Islet of Langerhans (tissue), 1 donor: ENCODE results near the gene HOXC5.
"Not testable (repeated sequence)": the region's sequence is repeated elsewhere in the genome, so short reads cannot be mapped to it uniquely, and the experiment has no call there.

Experiments used
- FAIRE-seq: peaks from one replicate; lab custom pipeline; 2011; peaks lifted over from hg19 to GRCh38; lab: Jason Lieb, UNC

Gene HOXC5

DNA sequence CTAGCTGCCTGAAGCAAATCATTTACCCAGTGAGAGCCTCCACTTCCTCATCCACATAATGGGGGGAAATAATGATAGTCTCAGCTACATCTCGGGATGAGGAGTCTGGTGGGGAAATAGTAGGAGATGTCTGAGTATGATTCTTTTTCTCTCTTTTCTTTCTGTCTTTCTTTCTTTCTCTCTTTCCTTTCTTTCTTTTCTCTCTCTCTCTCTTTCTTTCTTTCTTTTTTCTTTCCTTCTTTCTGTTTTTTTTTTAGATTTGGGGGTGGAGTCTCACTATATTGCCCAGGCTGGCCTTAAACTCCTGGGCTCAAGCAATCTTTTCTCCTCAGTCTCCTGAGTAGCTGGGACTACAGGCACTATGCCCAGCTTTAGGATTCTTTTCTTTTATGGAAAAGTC lies 33.6 kb downstream of the HOXC5 start:
- no peak for FAIRE-seq

- no peak for FAIRE-seq
Measured at GRCh38 chr12:54068418-54069070, 35.7 kb downstream of the HOXC5 start.

- FAIRE-seq, result no peak
Measured at GRCh38 chr12:54071942-54072341, 39.1 kb downstream of the HOXC5 start.

DNA sequence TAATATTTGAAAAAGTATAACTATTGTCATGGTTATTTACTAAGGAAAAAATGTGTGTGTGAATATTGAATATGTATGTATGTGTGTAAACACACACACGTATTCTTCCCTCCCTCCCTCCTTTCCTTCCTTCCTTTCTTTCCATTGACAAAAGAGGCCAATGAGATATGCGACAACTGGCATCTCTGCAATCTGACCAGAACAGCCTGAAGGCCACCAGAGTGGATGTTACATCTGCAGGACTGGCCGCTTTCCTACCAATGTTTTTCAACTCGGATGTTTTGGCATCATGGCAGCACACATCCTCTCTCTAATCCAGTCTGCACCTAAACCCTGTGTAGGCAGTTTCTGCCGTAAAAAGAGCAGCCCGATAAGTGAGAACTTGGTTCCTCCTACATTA lies 41.5 kb downstream of the HOXC5 start:
- no peak for FAIRE-seq

DNA sequence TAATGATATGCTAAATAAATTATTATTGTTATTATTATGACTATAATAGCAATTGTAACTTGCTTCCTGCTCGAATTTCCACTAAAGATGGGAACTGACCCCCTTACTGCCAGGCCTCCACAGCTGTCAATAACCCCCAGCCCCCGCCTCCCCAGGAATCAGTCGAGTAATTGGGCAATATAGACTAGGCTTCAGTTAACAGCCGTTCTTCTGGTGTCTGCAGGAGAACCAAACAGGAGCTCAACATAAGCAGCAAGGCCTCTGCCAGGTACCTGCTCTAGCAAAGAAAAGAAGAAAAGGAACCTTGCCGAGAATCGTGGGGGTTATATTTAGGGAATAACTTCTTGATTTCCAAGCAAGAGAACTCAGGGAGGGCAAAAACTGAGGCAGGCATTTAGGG lies 42.6 kb downstream of the HOXC5 start:
- no peak for FAIRE-seq

DNA sequence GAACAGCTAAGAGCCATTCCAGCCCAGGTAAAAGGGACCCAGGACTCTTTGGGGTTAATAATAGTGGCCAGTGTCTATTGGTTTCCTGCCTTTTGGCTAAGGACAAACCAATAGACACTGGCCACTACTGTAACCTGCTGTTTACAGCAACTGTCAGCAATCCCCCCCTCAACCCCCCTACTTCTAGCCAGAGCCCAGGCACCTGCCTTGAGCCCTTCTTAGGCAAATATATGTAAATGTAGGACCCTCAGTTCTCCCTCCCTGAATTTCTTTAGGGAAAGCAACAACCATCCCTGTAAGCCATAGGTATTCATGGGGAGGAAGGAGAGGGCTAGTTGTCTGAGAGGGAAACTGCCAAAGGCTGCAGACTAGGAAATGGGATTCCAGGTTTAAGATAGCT lies 43.1 kb downstream of the HOXC5 start:
- no peak for FAIRE-seq

GRCh38 chr12:54077843-54078242 lies 45.0 kb downstream of the HOXC5 start:
- FAIRE-seq, result not testable (repeated sequence)

- FAIRE-seq, result not testable (repeated sequence)
Measured at GRCh38 chr12:54079115-54079514, 46.3 kb downstream of the HOXC5 start.

- not testable (repeated sequence) for FAIRE-seq
Measured at GRCh38 chr12:54080008-54080924, 47.4 kb downstream of the HOXC5 start.

GRCh38 chr12:54081053-54081514 lies 48.2 kb downstream of the HOXC5 start:
- not testable (repeated sequence) for FAIRE-seq

DNA sequence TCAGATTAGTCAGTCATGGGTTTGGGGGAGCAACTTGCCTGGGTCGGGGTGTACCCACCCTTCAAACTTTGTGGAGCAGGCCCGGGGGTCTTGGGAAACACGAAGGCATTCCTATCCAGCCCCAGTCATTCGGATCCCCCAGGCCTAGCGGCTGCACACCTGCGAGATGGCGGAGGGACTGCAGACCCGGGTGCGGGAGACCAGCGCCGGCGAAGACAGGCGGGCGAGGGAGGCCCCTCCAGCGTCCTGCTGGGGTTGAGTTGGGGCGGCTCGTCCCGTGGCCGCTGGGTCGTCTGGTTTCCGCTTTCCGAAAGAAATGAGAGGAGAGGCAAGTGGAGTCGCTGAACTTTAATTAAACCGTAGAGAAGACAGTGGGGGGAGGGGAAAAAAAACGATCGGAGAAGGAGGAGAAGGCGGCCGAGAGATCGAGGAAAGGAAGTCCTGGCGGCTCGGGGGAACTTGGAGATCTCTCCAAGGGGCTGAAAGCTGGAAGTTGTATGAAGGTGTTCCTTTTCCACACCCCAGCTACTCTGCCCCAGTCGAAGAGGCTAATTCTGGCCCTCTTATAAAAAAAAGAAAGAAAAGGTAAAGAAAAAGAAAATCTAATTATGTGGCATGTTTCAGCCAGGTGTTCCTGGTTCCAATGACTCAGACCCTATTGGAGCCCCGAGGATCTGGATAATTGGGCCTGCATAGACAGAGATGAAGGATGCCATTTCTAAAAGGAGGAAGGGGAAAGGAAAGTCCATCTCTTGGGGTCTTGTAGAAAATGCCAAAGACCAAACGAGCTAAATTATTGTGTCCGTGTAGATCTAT lies 48.9 kb downstream of the HOXC5 start:
- FAIRE-seq, result not testable (repeated sequence)

- no peak for FAIRE-seq
Measured at GRCh38 chr12:54082397-54082892, 49.6 kb downstream of the HOXC5 start.
